SH-SY5Y (cell line): ENCODE measurements around the gene DDX56.

Experiments
- GATA2 ChIP-seq: IDR thresholded peaks from 2 replicates; pipeline ENCODE4 v1.6.1; 2011; ENCODE audit warnings: mild to moderate bottlenecking, low read depth, low read length
- GATA3 ChIP-seq: IDR thresholded peaks from 2 replicates; pipeline ENCODE4 v1.6.1; 2011; ENCODE audit warnings: low read depth, mild to moderate bottlenecking, low read length, moderate library complexity

The DDX56 gene

GRCh38 chr7:44521347-44522095 is 52.2 kb downstream of the DDX56 start:
- TF ChIP-seq GATA3 (no peak), GATA2 (no peak)

DNA sequence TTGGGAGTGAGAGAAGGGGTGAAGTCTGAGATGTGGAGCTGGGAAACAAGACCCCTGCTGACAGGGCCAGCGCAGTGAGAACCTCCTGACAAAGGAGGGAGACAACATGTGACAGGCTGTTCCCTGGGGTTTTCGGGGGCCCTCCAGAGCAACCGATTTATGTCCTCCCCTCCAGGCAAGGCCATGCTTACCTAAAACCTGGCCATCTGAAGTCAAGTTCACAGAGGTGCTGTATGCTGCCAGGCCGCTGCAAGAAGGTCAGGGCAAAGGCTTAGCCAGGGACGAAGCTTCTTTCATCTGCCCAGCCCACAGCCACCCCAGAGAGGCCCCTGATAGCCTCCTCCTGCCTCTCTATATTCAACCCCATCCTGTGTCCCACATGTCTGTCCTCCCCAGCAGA is 53.1 kb downstream of the DDX56 start:
- TF ChIP-seq GATA2 (no peak), GATA3 (no peak)

DNA sequence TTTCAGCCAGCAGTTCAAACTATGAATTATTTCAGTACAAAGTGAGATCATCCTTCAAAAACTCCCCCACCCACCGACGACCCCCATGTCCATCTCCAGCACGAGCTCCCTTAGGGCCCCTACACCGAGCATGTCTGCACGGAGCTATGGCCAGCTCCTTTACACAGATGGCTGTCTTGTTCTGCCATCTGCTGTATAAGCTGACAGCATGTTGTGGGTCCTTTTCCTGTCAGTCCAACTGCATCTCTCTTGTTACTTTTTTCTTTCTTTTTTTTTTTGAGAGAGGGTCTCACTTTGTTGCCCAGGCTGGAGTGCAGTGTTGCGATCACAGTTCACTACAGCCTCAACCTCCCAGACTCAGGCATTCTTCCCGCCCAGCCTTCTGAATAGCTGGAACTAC is 54.2 kb downstream of the DDX56 start:
- TF ChIP-seq GATA2 = no peak
- no peak for TF ChIP-seq GATA3

DNA sequence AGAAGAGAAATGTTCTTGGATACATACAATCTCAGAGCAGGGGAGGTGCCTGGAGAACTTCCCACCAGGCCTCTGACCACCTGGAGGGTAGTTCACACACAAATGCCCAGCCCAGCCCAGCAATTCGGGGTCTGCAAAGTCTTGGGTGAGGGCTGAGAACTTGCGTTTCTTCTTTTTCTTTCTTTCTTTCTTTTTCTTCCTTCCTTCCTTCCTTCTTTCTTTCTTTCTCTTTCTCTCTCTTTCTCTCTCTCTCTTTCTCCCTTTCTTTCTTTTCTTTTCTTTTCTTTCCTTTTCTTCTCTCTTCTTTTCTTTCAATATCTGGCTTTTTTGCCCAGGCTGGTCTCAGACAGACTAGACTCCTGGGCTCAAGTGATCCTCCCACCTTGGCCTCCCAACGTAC is 54.9 kb downstream of the DDX56 start:
- TF ChIP-seq GATA3 (no peak), GATA2 (no peak)

- TF ChIP-seq GATA2 (no peak), GATA3 (no peak)
Measured at GRCh38 chr7:44517175-44517574, 56.5 kb downstream of the DDX56 start.
